Spinal cord (tissue), 10 donors: ENCODE results near the gene DNMT1. TPM values are rescaled to one million over a fixed set of nuclear protein-coding genes. Genes with fewer than 3 reads are reported as not detected.

Experiments
- DNase-seq, 6 donors: peaks; one replicate each; pipeline versions ENCODE4 v3.0.0 to v3.0.0-alpha.2; 2013 to 2015; ENCODE audit warnings: low spot score in 6 of 6, low read depth in 4 of 6
- H3K27ac ChIP-seq: one replicate; pipeline ENCODE4 v1.5.1; 2013; ENCODE audit warnings: low read depth, low read length, control low read depth
- H3K27me3 ChIP-seq: one replicate; pipeline ENCODE4 v1.6.1; 2013; ENCODE audit warnings: low read length; ENCODE audit not compliant: control insufficient read depth, insufficient read depth
- H3K36me3 ChIP-seq: one replicate; pipeline ENCODE4 v1.6.1; 2013; ENCODE audit warnings: low read length; ENCODE audit not compliant: control insufficient read depth, insufficient read depth
- H3K4me1 ChIP-seq: one replicate; pipeline ENCODE4 v1.6.1; 2013; ENCODE audit warnings: low read length; ENCODE audit not compliant: control insufficient read depth, insufficient read depth
- H3K4me3 ChIP-seq: one replicate; pipeline ENCODE4 v1.5.1; 2013; ENCODE audit warnings: low read depth, low read length, control low read depth
- H3K9me3 ChIP-seq: one replicate; pipeline ENCODE4 v1.6.1; 2013; ENCODE audit warnings: low read length; ENCODE audit not compliant: control insufficient read depth, insufficient read depth
- WGBS: methylation state at CpG from one replicate; pipeline ENCODE4 v1.1.5; 2013; ENCODE audit warnings: missing lambda C conversion rate; ENCODE audit not compliant: insufficient coverage; 5-methylcytosine and 5-hydroxymethylcytosine counted together
- polyA plus RNA-seq, 2 donors: library from polyadenylated mRNA; unstranded; fragments of 120-200 nt; gene quantifications; one replicate each; pipeline ENCODE4 v1.2.1, GENCODE V29; 2013; ENCODE audit not compliant: insufficient read length in 2 of 2
- total RNA-seq, 2 donors: library from RNA; depleted of rRNA in 1 of 2; stranded (reverse); fragments of 120-200 nt in 1 of 2; fragments of >200 nt in 1 of 2; gene quantifications; one replicate each; pipeline versions ENCODE4 v1.2.3 to v1.2.4, GENCODE V29; 2013 to 2014
- donor health status: healthy.

Gene DNMT1
- total and polyA plus RNA-seq, 4 donors, result 30.3 to 114 (median 68.3) TPM

DNA sequence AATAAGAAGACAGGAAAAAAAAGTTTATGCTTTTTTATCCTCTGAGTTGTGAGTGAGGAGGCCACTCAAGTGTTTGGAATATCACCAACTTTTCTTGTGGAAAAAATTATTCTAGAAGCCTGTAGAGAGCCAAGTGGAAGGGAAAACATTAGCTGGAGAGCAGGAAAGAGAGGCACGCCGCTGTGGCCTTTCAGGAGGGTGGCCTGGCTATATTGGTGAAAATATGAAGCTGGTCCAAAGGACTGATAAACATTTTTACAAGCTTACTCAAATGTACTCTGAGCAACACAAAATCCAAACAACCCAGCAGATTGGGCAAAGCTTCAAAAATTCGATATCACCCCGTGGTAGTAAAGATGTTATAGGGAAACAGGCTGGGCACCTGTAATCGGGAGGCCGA, 72.7 kb downstream of the DNMT1 start:
- Histone ChIP-seq H3K27me3 (no peaks in the 10 kb centered on the region), H3K4me1 (peaks cover 16% of the 10 kb centered on the region), H3K9me3 (no peaks in the 10 kb centered on the region), H3K4me3 (no peak overlapping the region), H3K36me3 (peaks cover 37% of the 10 kb centered on the region), H3K27ac (no peak overlapping the region)
- no CpG with 5 or more reads among the region's 6 CpGs for WGBS
- no peak for DNase-seq

DNA sequence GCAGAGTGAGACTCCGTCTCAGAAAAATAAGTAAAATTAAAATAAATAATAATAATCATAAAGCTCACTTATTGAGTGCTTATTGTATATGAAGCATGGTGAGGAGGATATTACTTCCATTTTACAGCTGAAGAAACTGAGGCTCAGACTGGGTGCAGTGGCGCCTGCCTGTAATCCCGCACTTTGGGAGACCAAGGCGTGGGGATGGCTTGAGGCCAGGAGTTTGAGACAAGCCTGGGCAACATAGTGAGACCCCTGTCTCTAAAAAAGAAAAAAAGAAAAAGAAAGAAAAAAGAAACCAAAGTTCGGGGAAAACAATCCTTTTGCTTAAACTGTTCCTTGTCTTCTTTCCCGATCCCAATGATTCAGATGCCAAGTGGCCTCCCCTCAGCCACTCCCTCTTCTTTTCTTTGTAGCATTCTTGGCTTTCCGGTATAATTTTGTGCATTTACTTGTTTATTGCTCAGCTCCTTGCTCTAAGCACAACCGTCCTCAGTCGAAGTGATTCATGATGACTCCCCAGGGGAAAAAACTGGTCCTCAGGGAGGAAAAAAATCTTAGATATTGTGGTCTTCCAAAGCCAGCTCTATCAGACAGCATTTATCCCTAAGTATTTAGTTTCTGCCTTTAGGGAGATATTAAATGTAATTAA, 74.1 kb downstream of the DNMT1 start:
- H3K4me1 ChIP-seq, result peaks cover 16% of the 10 kb centered on the region
- 86% methylated on average over 5 of the region's 9 CpGs for WGBS
- no peak overlapping the region for H3K4me3 ChIP-seq
- peak in 1 of 6 donors; percentile 78 for DNase-seq
- no peaks in the 10 kb centered on the region for H3K27me3 ChIP-seq
- peaks cover 43% of the 10 kb centered on the region for H3K36me3 ChIP-seq
- no peaks in the 10 kb centered on the region for H3K9me3 ChIP-seq
- H3K27ac ChIP-seq, result no peak overlapping the region

DNA sequence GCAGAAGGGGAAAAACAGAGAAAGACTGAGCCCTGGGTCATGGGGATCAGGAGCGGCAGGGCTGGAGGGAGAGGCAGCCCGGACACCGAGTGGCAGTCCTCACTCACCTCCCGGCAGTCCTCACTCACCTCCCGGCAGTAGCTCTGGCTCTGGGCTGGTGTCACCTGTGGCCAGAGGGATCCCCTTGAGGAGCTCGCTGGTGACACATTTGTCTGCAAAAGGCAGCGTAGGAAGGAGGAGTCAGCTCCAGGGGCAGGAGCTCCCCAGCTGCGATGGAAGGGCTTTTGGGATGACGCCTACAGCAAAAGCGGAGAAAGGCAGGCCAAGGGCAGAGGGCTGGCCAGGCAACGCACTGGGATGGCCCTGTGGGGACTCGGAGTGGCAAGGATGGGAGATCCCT, 75.8 kb downstream of the DNMT1 start:
- 59% methylated on average over 12 of the region's 12 CpGs for WGBS
- Histone ChIP-seq H3K27ac (no peak overlapping the region), H3K4me1 (peaks cover 16% of the 10 kb centered on the region), H3K36me3 (peaks cover 54% of the 10 kb centered on the region), H3K9me3 (no peaks in the 10 kb centered on the region), H3K27me3 (no peaks in the 10 kb centered on the region), H3K4me3 (peak overlapping the region; percentile 92)
- DNase-seq, result no peak

DNA sequence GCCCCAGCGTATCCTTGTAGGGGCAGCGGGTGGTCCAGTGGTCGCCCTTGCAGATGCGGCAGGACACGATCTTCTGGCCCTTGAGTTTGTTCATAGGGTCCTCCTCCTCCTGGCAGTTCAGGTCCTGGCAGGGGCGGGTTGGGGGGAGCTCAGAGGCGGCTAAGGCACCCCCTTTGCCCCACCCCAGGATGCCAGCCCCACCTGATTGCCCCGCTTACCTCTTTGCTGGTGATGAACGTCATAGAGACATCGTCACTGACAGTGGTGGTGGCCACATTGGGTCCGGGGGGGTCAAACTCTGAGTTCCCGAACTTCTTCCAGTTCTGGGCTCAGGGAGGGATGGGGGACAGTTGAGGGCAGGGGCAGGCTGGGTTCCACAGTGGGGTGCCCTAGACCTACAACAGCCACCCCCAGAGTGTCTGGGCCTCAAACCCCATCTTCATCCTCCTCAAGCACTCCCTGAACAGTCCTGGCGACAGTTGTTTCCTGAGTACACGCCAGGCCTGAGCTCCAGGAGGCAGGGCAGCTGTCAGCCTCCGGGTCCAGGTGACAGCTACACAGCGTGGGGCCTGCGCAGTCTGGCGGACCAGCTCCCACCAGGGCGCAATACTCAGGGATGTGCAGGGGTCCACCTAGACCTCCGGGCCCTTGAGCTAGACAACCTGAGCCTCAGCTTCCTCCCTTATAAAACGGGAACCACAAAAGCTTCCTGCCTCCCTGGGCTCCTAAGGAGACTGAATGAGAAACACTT, 77.7 kb downstream of the DNMT1 start:
- no peak overlapping the region for H3K27ac ChIP-seq
- H3K4me3 ChIP-seq, result no peak overlapping the region
- WGBS, result 96% methylated on average over 15 of the region's 21 CpGs
- H3K9me3 ChIP-seq, result no peaks in the 10 kb centered on the region
- H3K36me3 ChIP-seq, result peaks cover 72% of the 10 kb centered on the region
- peaks cover 19% of the 10 kb centered on the region for H3K4me1 ChIP-seq
- H3K27me3 ChIP-seq, result no peaks in the 10 kb centered on the region
- DNase-seq, result no peak

DNA sequence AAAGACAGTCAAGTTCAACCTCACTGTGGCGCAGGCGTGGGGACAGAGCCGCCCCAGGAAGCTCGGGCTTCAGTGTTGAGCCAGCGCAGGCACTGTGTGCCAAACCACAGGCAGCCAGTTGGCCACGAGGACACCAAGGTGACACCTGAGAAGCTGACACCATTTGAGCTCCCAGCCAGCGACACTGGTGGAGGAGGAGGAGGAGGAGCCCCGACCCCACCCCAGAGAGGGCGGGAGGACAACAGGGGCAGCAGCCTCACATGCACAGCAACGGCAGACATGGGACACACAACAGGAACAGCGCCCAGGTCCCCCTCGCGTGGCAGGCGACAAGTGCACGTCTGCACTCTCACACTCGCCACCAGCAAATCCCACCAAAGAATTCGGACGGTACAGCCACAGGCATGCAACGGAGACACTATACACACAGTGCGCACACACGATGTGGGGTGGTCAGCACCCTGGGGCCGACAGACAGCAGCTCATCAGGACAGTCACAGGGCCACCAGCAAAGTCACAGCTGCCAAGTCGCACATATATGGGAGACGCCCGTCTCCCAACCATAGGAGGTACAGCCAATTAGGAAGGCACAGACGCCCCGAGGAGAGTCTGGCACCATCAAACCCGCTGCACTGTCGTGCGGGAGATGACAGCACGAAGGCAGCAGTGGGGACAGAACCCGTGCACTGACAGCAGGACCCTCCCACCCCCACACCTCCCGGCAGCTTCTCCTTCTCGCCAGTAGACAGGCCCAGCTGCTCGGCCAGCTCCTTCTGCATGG, 78.5 kb downstream of the DNMT1 start:
- 92% methylated on average over 35 of the region's 35 CpGs for WGBS
- peaks cover 19% of the 10 kb centered on the region for H3K4me1 ChIP-seq
- no peaks in the 10 kb centered on the region for H3K27me3 ChIP-seq
- no peak for DNase-seq
- H3K9me3 ChIP-seq, result no peaks in the 10 kb centered on the region
- no peak overlapping the region for H3K27ac ChIP-seq
- H3K36me3 ChIP-seq, result peaks cover 80% of the 10 kb centered on the region
- H3K4me3 ChIP-seq, result no peak overlapping the region

DNA sequence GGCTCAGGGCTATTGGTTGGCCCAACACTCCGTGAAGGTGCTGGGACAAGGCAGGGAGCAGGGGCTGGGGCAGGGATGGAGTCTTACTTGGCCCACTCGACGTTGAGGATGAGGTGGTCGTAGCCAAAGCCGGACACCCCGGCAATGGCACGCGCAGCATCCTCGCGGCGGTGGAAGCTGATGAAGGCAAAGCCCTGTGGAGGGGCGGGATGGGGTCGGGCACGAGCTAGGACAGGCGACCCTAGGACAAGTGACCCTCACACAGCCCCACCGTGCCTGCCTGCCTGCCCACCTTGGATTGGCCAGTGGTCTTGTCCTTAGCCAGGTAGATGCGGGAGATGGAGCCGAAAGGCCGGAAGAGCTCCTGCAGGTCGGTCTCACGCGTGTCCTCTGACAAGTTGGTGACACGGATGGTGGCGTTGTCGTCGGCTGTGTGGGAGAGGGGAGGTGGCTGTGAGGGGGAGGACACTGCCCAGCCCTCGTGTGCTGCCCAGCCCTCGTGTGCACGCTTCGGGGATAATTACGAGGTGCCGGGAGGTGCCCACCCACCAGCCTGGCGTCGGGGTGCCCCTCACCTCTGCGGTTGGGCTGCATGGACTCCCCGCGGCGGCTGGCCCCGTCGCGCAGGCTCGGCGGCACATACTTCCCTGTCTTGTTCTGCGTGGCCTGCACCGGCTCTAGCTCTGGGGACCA, 79.2 kb downstream of the DNMT1 start:
- no peaks in the 10 kb centered on the region for H3K27me3 ChIP-seq
- H3K27ac ChIP-seq, result no peak overlapping the region
- H3K4me3 ChIP-seq, result no peak overlapping the region
- no peaks in the 10 kb centered on the region for H3K9me3 ChIP-seq
- no peak for DNase-seq
- WGBS, result 90% methylated on average over 44 of the region's 45 CpGs
- H3K4me1 ChIP-seq, result peaks cover 19% of the 10 kb centered on the region
- H3K36me3 ChIP-seq, result peaks cover 88% of the 10 kb centered on the region

DNA sequence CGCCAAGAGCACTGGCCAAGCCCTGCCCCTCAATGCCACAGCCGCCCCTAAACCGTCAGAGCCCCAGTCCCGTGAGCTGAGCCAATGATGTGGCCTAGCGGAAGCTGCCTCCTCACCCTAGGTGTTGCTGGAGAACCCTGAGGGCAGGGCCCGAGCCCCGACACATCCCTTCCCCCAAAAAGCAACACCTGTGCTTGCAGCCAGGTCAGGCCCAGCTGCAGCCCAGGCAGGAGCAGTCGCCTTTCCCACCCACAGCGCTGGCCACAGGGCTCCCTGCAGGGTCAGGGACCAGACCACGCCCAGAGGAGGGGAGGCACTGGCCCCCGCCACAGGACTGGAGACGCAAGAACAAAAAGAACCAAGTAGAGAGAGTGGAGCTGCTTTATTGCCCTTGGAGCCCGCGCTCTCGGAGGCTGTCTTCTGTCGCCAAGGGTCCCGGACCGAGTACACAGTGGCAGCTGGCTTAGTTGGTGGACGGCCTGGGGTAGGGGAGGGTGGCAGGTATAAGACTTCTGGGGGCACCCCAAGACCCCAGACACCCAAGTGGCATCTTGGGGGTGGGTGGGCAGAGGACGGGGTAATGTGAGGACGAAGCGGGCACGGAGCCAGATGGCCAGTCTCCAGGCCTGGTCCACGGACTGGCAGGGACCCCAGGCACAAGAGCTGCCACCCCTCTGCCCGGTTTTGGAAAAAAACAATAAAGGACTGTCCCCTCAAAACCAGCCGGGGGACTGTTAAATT, 79.9 kb downstream of the DNMT1 start:
- H3K27ac ChIP-seq, result no peak overlapping the region
- WGBS, result 77% methylated on average over 21 of the region's 26 CpGs
- no peaks in the 10 kb centered on the region for H3K9me3 ChIP-seq
- DNase-seq, result no peak
- peaks cover 15% of the 10 kb centered on the region for H3K4me1 ChIP-seq
- peaks cover 95% of the 10 kb centered on the region for H3K36me3 ChIP-seq
- H3K4me3 ChIP-seq, result no peak overlapping the region
- no peaks in the 10 kb centered on the region for H3K27me3 ChIP-seq

DNA sequence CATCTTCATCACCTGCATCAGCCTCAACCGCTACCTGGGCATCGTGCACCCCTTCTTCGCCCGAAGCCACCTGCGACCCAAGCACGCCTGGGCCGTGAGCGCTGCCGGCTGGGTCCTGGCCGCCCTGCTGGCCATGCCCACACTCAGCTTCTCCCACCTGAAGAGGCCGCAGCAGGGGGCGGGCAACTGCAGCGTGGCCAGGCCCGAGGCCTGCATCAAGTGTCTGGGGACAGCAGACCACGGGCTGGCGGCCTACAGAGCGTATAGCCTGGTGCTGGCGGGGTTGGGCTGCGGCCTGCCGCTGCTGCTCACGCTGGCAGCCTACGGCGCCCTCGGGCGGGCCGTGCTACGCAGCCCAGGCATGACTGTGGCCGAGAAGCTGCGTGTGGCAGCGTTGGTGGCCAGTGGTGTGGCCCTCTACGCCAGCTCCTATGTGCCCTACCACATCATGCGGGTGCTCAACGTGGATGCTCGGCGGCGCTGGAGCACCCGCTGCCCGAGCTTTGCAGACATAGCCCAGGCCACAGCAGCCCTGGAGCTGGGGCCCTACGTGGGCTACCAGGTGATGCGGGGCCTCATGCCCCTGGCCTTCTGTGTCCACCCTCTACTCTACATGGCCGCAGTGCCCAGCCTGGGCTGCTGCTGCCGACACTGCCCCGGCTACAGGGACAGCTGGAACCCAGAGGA, 80.6 kb downstream of the DNMT1 start:
- Histone ChIP-seq H3K27ac (no peak overlapping the region), H3K36me3 (peaks cover 98% of the 10 kb centered on the region), H3K9me3 (no peaks in the 10 kb centered on the region), H3K4me1 (peaks cover 11% of the 10 kb centered on the region), H3K4me3 (no peak overlapping the region), H3K27me3 (no peaks in the 10 kb centered on the region)
- WGBS, result 91% methylated on average over 43 of the region's 43 CpGs
- DNase-seq, result no peak
